Coronary artery (tissue), 2 donors: Measurements from ENCODE around the gene EXOSC6.
A peak's percentile ranks its signal among the peaks of the same experiment; 100 is the strongest.
"Not testable (repeated sequence)": the region's sequence is repeated elsewhere in the genome, so short reads cannot be mapped to it uniquely, and the experiment has no call there.

Experiments used
- DNase-seq: peaks from one replicate; pipeline ENCODE4 v3.0.0-alpha.2; 2017; ENCODE audit warnings: low spot score
- H3K27ac ChIP-seq, 2 donors: fragments of 200-600 bp; sonication (generic); one replicate each; pipeline ENCODE4 v1.5.1; 2016 to 2019
- H3K4me3 ChIP-seq: fragments of 200-600 bp; sonication (generic); 2 replicates; pipeline ENCODE4 v1.5.1; 2016; ENCODE audit warnings: mild to moderate bottlenecking, moderate library complexity
- CTCF ChIP-seq: fragments of 200-600 bp; sonication (generic); IDR thresholded peaks from one replicate; pipeline ENCODE4 v1.5.1; 2019; ENCODE audit warnings: antibody characterized with exemption

Gene EXOSC6

GRCh38 chr16:70254180-70254964, 2.6 kb upstream of the EXOSC6 start:
- no peak overlapping the region for H3K4me3 ChIP-seq
- no peak for TF ChIP-seq CTCF
- no peak overlapping the region for H3K27ac ChIP-seq
- DNase-seq, result no peak

GRCh38 chr16:70253291-70254106, 1.8 kb upstream of the EXOSC6 start:
- no peak for DNase-seq
- TF ChIP-seq CTCF, result no peak
- no peak overlapping the region for H3K27ac ChIP-seq
- H3K4me3 ChIP-seq, result no peak overlapping the region

GRCh38 chr16:70252355-70252988, 732 bp upstream of the EXOSC6 start:
- Histone ChIP-seq H3K4me3 (no peak overlapping the region), H3K27ac (no peak overlapping the region)
- no peak for TF ChIP-seq CTCF
- DNase-seq, result no peak

- peak overlapping the region; percentile 89 for H3K4me3 ChIP-seq
- peak overlapping the region; percentile 27 to 93 for H3K27ac ChIP-seq
- no peak for TF ChIP-seq CTCF
- DNase-seq, result no peak
Observed at GRCh38 chr16:70250748-70251628, 752 bp downstream of the EXOSC6 start.

- H3K4me3 ChIP-seq, DNase-seq, H3K27ac ChIP-seq: not testable (repeated sequence)
Observed at GRCh38 chr16:70249697-70250096, 2.0 kb downstream of the EXOSC6 start.

GRCh38 chr16:70238773-70239172, 13.0 kb downstream of the EXOSC6 start:
- not testable (repeated sequence) for DNase-seq, H3K27ac ChIP-seq, H3K4me3 ChIP-seq

GRCh38 chr16:70231831-70232230, 19.9 kb downstream of the EXOSC6 start:
- H3K27ac ChIP-seq, H3K4me3 ChIP-seq, DNase-seq: not testable (repeated sequence)

- H3K27ac ChIP-seq, H3K4me3 ChIP-seq, DNase-seq: not testable (repeated sequence)
Observed at GRCh38 chr16:70226024-70226423, 25.7 kb downstream of the EXOSC6 start.

- H3K4me3 ChIP-seq, DNase-seq, H3K27ac ChIP-seq: not testable (repeated sequence)
Observed at GRCh38 chr16:70225430-70225829, 26.3 kb downstream of the EXOSC6 start.

GRCh38 chr16:70224645-70225044, 27.1 kb downstream of the EXOSC6 start:
- H3K4me3 ChIP-seq, result not testable (repeated sequence)

GRCh38 chr16:70223971-70224513, 27.7 kb downstream of the EXOSC6 start:
- not testable (repeated sequence) for H3K27ac ChIP-seq, H3K4me3 ChIP-seq, DNase-seq

More at GRCh38 chr16:70224645-70225044, 27.1 kb downstream of the EXOSC6 start:
- H3K27ac ChIP-seq, DNase-seq: not testable (repeated sequence)

- not testable (repeated sequence) for DNase-seq, H3K27ac ChIP-seq, H3K4me3 ChIP-seq
Observed at GRCh38 chr16:70223216-70223615, 28.5 kb downstream of the EXOSC6 start.
